Spleen (tissue), 7 donors: ENCODE results near the gene LRIG1.

Source experiments
- CTCF ChIP-seq, 11 experiments: fragments of 200-600 bp in 7 of 11; fragments of 450-650 bp in 4 of 11; sonication (generic) in 4 of 11; IDR thresholded peaks in 8 of 11; conservative IDR thresholded peaks in 3 of 11; 1 replicate in 7 of 11; 2 replicates in 4 of 11; pipeline versions ENCODE4 v1.4.0 to v1.8.0; 2016 to 2021; ENCODE audit warnings: antibody characterized with exemption in 11 of 11, inconsistent platforms in 4 of 11, mild to moderate bottlenecking in 1 of 11
- POLR2A ChIP-seq, 3 donors: fragments of 450-650 bp; IDR thresholded peaks; one replicate each; pipeline ENCODE4 v1.5.1; 2017; ENCODE audit warnings: antibody characterized with exemption in 3 of 3, mild to moderate bottlenecking in 1 of 3
- donor health status: DM: no; HTN: no; CAD: no; lungs with moderate emphysema.
- donor health status: DM: no; HTN: no; CAD: no.
- donor health status: DM: no; HTN: no; CAD: no.

- TF ChIP-seq CTCF (IDR thresholded peaks at IDR 0.05 in 8 of 11, conservative IDR thresholded peaks at IDR 0.05 in 3 of 11) (no peak), POLR2A (IDR thresholded peaks at IDR 0.05) (no peak)
Measured at GRCh38 chr3:66377800-66378199, 123.0 kb downstream of the LRIG1 start.
